Anterior cingulate cortex (tissue), 58 donors: ENCODE results near the gene UTS2B.
"Not testable (repeated sequence)": the region's sequence is repeated elsewhere in the genome, so short reads cannot be mapped to it uniquely, and the experiment has no call there.

ENCODE experiments used
- DNase-seq, 58 donors: peaks; one replicate each; lab custom pipeline; 2025; lab: John Stamatoyannopoulos, UW

Gene UTS2B

GRCh38 chr3:191290311-191291025 is 39.9 kb downstream of the UTS2B start:
- no peak for DNase-seq

GRCh38 chr3:191283400-191283799 is 46.9 kb downstream of the UTS2B start:
- no peak for DNase-seq

- DNase-seq: no peak
These were observed 47.8 kb downstream of the UTS2B start for GRCh38 chr3:191282251-191283185.

- DNase-seq: no peak
These were observed 49.4 kb downstream of the UTS2B start for GRCh38 chr3:191280882-191281281.

- no peak for DNase-seq
These were observed 50.2 kb downstream of the UTS2B start for GRCh38 chr3:191280111-191280510.

GRCh38 chr3:191275751-191276150 is 54.6 kb downstream of the UTS2B start:
- no peak for DNase-seq

DNA sequence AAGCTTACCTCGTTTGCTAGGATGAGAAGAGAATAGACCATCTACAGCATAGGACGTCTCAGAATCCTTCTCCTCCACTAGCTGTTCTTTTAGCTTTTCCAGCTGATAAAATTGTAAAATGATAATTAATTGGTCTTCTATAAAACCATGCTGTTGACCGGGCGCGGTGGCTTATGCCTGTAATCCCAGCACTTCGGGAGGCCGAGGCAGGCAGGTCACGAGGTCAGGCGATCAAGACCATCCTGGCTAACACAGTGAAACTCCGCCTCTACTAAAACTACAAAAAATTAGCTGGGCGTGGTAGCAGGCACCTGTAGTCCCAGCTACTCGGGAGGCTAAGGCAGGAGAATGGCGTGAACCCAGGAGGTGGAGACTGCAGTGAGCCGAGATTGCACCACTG is 55.1 kb downstream of the UTS2B start:
- DNase-seq: not testable (repeated sequence)

DNA sequence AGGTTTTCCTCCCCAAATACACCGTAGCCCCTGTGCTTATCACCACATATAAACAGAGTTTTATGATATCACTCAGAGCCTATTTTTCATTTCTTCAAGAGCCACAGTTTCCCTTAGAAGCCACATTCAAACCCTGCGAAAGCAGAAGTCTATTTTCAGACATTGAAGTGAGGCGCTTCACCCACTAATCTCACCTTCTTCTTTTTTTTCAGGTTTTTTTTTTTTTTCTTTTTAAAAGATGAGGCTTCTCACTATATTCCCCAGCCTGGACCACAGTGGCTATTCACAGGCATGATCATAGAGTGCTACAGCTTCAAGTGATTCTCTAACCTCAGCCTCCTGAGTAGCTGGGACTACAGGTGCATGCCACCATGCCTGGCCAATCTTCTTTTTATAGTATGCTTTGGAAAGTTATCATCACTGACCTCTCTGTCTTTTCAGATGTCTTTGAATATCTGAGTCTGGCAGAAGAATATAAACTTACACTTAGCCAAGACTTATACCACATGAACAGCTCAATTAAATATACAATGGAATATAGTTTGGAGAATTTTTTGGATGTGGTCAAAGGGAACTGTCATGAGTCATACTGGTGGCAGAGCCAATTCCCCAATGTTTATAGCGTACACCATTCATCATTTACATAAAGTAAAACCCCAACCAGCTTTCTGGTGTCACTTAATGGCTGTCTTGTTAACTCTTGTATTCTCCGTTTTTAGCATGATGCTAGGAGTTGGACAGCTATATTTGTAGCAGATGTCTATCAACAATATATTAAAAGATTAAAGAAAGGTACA is 60.8 kb downstream of the UTS2B start:
- no peak for DNase-seq

- DNase-seq: no peak
These were observed 61.6 kb downstream of the UTS2B start for GRCh38 chr3:191268737-191269136.

GRCh38 chr3:191263850-191264249 is 66.5 kb downstream of the UTS2B start:
- no peak for DNase-seq

GRCh38 chr3:191263365-191263764 is 67.0 kb downstream of the UTS2B start:
- no peak for DNase-seq

GRCh38 chr3:191262650-191263049 is 67.7 kb downstream of the UTS2B start:
- no peak for DNase-seq

DNA sequence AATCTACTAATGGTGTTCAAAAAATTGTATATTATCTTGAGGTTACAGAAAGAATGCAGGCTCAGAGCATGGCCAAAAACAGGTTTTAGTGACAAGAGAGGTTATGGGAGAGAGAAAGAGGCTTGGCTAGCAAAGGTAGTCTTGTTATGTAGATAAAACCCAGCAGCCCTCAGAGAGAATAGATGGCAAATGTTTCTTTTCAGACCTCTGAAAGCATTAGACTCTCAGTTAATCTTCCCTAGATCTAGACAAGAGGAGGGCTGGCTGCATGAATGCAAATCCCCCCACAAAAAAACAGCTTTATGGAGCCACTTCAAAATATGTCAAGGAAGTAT is 69.1 kb downstream of the UTS2B start:
- no peak for DNase-seq

GRCh38 chr3:191260431-191261303 is 69.7 kb downstream of the UTS2B start:
- DNase-seq: no peak

- DNase-seq: no peak
These were observed 70.8 kb downstream of the UTS2B start for GRCh38 chr3:191259486-191259885.

DNA sequence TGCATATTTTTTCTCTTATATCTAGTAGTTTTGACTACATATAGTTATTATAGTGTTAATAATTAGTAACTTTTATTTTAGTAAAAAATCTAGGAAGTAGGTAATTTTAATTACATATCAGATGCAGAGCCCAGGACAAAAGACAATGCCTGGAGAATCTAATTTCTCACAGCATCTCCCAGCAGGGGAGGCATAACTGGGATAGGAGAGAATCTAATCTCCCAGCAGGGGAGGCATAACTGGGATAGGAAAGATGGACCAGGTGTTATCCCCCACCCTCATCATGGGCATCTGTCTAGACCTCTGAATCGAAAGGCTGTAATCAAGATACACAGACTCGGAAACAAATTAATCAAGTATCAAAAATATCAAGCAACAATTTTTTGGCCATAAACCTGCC is 73.0 kb downstream of the UTS2B start:
- no peak for DNase-seq

DNA sequence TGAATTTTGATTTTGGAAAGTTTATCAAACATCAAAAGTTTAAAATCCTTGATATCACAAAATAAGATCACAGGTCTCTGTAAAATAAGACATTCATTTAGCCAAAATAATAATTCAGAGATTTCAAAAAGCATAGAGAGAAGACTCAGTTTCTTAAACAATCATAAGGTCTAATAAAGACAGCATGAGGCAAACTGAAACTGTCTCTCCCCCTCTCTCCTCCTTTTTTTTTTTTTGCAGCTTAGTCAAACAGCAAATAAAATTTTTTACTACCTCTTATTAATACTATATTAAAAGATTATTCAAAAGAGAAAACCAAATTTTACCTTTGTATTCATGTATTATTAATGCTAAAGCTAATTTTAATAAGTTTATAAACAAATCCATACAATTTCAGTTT is 73.9 kb downstream of the UTS2B start:
- no peak for DNase-seq

DNA sequence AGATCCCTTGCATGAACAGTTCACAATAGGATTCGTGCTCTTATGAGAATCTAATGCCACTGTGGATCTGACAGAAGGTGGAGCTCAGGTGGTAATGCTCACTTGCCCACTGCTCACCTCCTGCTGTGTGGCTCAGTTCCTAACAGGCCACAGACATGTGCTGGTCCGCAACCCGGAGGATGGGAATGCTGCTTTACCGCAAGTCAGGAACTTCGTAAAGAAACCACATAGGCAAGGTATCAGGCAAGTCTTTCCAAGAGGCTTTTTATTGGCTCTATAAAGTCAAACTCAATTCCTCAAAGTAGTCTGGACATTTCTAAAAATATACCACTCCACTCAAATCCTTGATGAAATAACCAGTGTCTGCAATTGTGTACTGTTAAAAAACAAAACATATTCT is 75.2 kb downstream of the UTS2B start:
- DNase-seq: no peak

DNA sequence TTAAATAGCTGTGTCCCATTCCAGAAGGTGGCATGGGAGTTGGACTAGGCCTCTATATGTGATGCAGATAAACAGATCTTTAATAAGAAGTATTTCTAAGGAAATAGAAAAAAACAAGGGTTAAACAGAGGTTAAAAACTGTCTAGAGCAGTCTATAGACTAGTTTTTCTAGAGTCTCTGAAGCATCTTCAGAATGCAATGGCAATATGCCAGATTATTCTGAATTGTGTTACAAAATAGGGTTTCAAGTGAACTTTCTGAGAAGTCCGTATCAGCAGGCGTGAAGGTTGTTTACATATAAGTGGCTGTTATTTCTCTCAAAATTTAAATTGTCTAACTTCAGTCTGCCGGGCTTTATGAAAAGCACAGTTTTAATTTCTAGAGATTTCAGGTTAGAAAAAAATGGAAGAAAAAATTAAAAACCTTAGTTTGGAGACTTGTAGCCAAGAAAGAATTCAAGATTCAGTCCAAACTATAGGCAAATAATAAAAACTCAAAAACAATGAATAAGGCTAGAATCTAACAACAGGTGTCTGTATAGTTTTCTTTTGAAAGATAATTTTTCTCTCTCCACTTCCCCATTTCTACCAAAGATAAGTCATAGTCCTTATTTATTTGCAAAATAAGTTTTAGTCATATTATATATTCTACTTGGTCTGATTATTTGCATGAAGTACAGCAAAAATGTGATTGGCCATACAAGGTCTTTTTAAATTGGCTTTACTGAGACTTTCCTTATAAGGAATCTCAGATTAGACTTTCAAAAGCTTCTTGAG is 76.0 kb downstream of the UTS2B start:
- no peak for DNase-seq
